SU-DHL-6 (cell line): ENCODE measurements around the gene SHF.

Experiments
- H2AFZ ChIP-seq: fragments of 200-600 bp; sonication (generic); 2 replicates; pipeline ENCODE4 v1.6.1; 2014; ENCODE audit warnings: low read depth, mild to moderate bottlenecking, moderate library complexity, mixed read lengths, antibody characterized with exemption, low read length; ENCODE audit not compliant: severe bottlenecking
- H3F3A ChIP-seq: fragments of 200-600 bp; shearing (Covaris generic); 2 replicates; pipeline ENCODE4 v1.6.0; 2016; ENCODE audit warnings: antibody characterized with exemption, mild to moderate bottlenecking; ENCODE audit not compliant: insufficient read depth
- H3K27ac ChIP-seq: fragments of 200-600 bp; sonication (generic); 2 replicates; pipeline ENCODE4 v1.5.1; 2016; ENCODE audit warnings: low read depth, mild to moderate bottlenecking, low read length, moderate library complexity, mixed read lengths
- H3K27me3 ChIP-seq: fragments of 200-600 bp; sonication (generic), shearing (Covaris generic); 2 replicates; pipeline ENCODE4 v1.6.0; 2014; ENCODE audit warnings: mild to moderate bottlenecking, low read length
- H3K36me3 ChIP-seq: fragments of 200-600 bp; sonication (generic); 2 replicates; pipeline ENCODE4 v1.6.1; 2014; ENCODE audit warnings: mild to moderate bottlenecking, low read length, mixed read lengths
- H3K4me2 ChIP-seq: fragments of 300-600, 200-600 bp; shearing (Covaris generic), sonication (generic); 2 replicates; pipeline ENCODE4 v1.6.0; 2014; ENCODE audit warnings: low read length, low read depth, mild to moderate bottlenecking; ENCODE audit not compliant: poor library complexity, severe bottlenecking
- H3K4me3 ChIP-seq: fragments of 200-600 bp; sonication (generic); 2 replicates; pipeline ENCODE4 v1.5.1; 2014; ENCODE audit warnings: antibody characterized with exemption, low read length, mild to moderate bottlenecking, mixed read lengths; ENCODE audit not compliant: insufficient read depth, poor library complexity, severe bottlenecking
- H3K79me2 ChIP-seq: fragments of 200-600 bp; sonication (generic); 2 replicates; pipeline ENCODE4 v1.6.1; 2014; ENCODE audit warnings: mild to moderate bottlenecking, low read length, moderate library complexity; ENCODE audit not compliant: insufficient read depth
- H3K9ac ChIP-seq: fragments of 200-600 bp; sonication (generic); 2 replicates; pipeline ENCODE4 v1.7.0; 2014; ENCODE audit warnings: mild to moderate bottlenecking, low read length
- H3K9me2 ChIP-seq: fragments of 200-600 bp; sonication (generic); replicated peaks from 2 replicates; pipeline ENCODE4 v1.6.1; 2014; ENCODE audit warnings: low read length; ENCODE audit not compliant: insufficient read depth
- H3K9me3 ChIP-seq: fragments of 200-600 bp; sonication (generic); 2 replicates; pipeline ENCODE4 v1.6.1; 2014; ENCODE audit warnings: low read length, mixed read lengths; ENCODE audit not compliant: insufficient read depth
- H4K20me1 ChIP-seq: fragments of 200-600 bp; sonication (generic); 2 replicates; pipeline ENCODE4 v1.6.1; 2014; ENCODE audit warnings: low read depth, mild to moderate bottlenecking, antibody characterized with exemption, low read length, moderate library complexity, mixed read lengths
- EZH2phosphoT487 ChIP-seq: fragments of 200-600 bp; sonication (generic), shearing (Covaris generic); conservative IDR thresholded peaks from 2 replicates; pipeline ENCODE4 v1.6.1; 2018; ENCODE audit warnings: mild to moderate bottlenecking, antibody characterized with exemption, low read length, moderate library complexity, mixed read lengths
- TF ChIP-seq, protein P1 (sequence below): fragments of 200-600 bp; sonication (generic); IDR thresholded peaks from one replicate; pipeline ENCODE4 v1.5.1; 2017; ENCODE audit warnings: antibody characterized with exemption, mild to moderate bottlenecking, low read length, moderate library complexity; ENCODE audit not compliant: insufficient read depth, poor library complexity, severe bottlenecking

Gene SHF

DNA sequence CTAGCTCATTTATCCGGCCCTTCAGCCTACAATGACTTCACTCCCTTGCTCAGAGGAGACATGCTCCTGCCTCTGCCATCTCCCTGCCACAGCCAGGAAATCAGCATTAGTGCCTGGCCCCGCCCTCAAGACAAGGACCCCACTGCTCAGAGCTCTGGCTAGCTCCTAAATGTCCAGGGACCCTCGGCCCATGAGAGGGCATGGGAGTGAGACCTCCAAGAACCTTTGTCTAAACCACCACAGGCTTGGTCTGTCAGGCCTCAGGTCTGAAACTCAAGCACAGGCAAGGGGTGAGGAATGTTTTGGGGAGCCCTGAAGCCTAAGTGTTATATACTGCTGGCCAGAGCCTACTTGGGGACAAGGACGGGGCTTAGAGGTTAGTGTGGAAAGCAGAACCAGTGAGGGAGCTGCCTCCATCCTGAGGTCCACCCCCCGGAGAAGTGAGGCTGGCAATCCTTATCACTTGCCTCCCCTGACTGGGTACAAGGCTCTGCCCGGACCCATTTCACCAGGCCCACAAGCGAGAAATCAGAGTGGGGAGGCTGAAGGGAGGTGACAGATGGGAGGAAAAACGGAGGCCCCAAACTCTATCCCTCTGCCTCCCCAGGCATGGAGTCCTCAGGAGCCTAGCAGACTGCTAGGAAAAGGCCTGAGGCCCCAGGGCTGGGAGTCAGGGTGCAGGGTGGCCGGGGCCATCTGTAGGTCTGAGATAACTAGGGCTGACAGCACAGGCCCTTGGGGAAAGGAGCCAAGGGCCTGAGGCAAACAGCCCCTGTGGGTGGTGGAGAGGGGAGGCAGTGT, 18.8 kb downstream of the SHF start:
- H3K9me2 ChIP-seq: no peaks in the 10 kb centered on the region
- H3K27ac ChIP-seq: no peak overlapping the region
- H4K20me1 ChIP-seq: no peaks in the 10 kb centered on the region
- no peaks in the 10 kb centered on the region for H3K36me3 ChIP-seq
- H3K27me3 ChIP-seq: no peaks in the 10 kb centered on the region
- H3K4me2 ChIP-seq: no peak overlapping the region
- no peak for TF ChIP-seq EZH2phosphoT487
- TF ChIP-seq, protein P1, sequence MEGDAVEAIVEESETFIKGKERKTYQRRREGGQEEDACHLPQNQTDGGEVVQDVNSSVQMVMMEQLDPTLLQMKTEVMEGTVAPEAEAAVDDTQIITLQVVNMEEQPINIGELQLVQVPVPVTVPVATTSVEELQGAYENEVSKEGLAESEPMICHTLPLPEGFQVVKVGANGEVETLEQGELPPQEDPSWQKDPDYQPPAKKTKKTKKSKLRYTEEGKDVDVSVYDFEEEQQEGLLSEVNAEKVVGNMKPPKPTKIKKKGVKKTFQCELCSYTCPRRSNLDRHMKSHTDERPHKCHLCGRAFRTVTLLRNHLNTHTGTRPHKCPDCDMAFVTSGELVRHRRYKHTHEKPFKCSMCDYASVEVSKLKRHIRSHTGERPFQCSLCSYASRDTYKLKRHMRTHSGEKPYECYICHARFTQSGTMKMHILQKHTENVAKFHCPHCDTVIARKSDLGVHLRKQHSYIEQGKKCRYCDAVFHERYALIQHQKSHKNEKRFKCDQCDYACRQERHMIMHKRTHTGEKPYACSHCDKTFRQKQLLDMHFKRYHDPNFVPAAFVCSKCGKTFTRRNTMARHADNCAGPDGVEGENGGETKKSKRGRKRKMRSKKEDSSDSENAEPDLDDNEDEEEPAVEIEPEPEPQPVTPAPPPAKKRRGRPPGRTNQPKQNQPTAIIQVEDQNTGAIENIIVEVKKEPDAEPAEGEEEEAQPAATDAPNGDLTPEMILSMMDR: no peak
- no peak overlapping the region for H2AFZ ChIP-seq
- no peak overlapping the region for H3K4me3 ChIP-seq
- no peaks in the 10 kb centered on the region for H3F3A ChIP-seq
- no peaks in the 10 kb centered on the region for H3K9me3 ChIP-seq
- no peak overlapping the region for H3K9ac ChIP-seq
- no peaks in the 10 kb centered on the region for H3K79me2 ChIP-seq

DNA sequence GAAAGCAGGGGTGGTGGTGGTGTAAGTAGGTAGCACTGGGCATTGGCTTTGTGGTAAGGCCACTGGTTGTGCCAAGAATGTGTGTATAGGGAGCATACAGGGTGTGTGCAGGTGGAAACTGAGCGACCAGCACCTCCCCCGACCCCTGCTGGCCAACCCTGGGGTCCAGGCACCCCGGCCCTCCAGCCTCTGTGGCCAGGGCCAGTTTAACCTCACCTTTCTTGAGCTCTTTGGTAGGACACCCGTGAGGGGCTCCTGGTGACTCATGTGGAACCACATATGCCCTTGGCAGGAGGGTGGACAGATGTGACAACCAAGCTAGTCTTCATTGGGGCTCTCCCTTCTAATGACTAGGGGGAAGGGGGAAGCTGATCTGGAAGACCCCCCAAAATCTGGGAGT, 19.5 kb downstream of the SHF start:
- no peaks in the 10 kb centered on the region for H3K9me3 ChIP-seq
- no peaks in the 10 kb centered on the region for H3K36me3 ChIP-seq
- no peaks in the 10 kb centered on the region for H3K27me3 ChIP-seq
- H3K9ac ChIP-seq: no peak overlapping the region
- no peak overlapping the region for H3K4me3 ChIP-seq
- no peaks in the 10 kb centered on the region for H3F3A ChIP-seq
- H3K4me2 ChIP-seq: no peak overlapping the region
- H3K79me2 ChIP-seq: no peaks in the 10 kb centered on the region
- no peaks in the 10 kb centered on the region for H4K20me1 ChIP-seq
- H3K9me2 ChIP-seq: no peaks in the 10 kb centered on the region
- TF ChIP-seq, protein P1: no peak
- no peak for TF ChIP-seq EZH2phosphoT487
- H3K27ac ChIP-seq: no peak overlapping the region
- H2AFZ ChIP-seq: no peak overlapping the region

DNA sequence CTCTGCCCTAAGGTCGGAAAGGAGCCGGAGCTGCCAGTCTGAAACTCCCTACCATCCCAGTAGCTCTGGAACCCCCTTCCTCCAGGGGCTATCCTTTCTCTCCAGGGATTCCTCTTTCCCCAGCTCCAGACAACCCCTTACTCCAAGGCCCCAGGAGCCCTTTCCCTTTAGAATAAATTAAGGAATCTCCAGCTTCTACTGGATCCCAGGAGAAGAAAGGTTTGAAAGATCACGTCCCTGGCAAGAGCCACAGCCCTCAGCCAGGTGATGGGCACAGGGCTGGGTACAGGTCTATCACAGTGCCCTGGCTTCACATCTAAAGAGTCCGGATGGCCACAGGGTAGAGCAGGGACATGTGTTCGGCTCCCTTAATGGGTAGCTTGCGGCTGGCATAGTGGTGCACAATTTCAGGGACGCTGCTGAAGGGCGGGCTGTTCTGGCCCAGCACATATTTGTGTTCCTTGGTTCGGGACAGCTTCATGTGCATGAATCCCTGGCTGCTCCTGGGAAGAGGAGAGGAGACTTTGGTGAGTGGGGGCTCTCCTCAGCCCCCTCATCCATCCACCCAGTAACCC, 20.0 kb downstream of the SHF start:
- Histone ChIP-seq H3K4me2 (no peak overlapping the region), H3K27ac (no peak overlapping the region), H3K27me3 (no peaks in the 10 kb centered on the region), H4K20me1 (no peaks in the 10 kb centered on the region), H3K36me3 (no peaks in the 10 kb centered on the region), H3F3A (no peaks in the 10 kb centered on the region), H3K4me3 (no peak overlapping the region), H3K9me2 (no peaks in the 10 kb centered on the region), H2AFZ (no peak overlapping the region), H3K9me3 (no peaks in the 10 kb centered on the region), H3K9ac (peak overlapping the region; percentile 74; the same call in 1 of the 2 replicates), H3K79me2 (no peaks in the 10 kb centered on the region)
- TF ChIP-seq, protein P1: no peak
- no peak for TF ChIP-seq EZH2phosphoT487
